Measurements from ENCODE around the gene APP.

GRCh38 chr21:26050857-26051256, 119.7 kb downstream of the APP start:
- TF ChIP-seq CTCF (conservative IDR thresholded peaks at IDR 0.05; ENCODE audit: low read length), result no peak
- no peak for TF ChIP-seq EZH2phosphoT487 (IDR thresholded peaks at IDR 0.05; ENCODE audit: borderline replicate concordance, low read depth, low read length)
